Measurements from ENCODE around the gene LHFPL6. TPM values are rescaled to one million over a fixed set of nuclear protein-coding genes. Genes with fewer than 3 reads are reported as not detected.

Gene LHFPL6
- total and polyA plus RNA-seq, 3 donors from 2014 or later = 37.3 to 65.5 (median 52.1) TPM

DNA sequence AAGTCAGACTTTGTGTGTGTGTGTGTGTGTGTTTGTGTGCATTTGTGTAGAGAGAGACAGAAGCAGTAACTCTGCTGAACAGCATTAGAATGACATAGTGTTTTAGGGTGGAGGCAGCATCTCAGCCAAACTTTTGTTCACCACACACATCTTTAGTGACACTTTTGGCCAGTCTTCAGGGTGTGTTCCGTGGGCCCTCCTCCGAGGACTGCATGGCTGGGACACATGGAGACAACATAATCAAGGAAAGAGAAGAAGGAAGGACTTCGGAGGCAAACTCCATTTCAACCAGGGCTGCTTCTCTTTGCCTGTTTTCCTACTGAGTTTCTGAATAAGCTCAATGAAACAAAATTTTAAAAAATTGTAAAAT is 205.1 kb downstream of the LHFPL6 start:
- intact Hi-C loops (cut with DNase I; ENCODE audit: low total_unique reads) = no loop called here
- no peak overlapping the region for H3K4me3 ChIP-seq
- WGBS, 2 donors = 54 to 73% methylated on average over 3 of the region's 3 CpGs
- H3K27me3 ChIP-seq = no peaks in the 10 kb centered on the region
- TF ChIP-seq, protein P1, sequence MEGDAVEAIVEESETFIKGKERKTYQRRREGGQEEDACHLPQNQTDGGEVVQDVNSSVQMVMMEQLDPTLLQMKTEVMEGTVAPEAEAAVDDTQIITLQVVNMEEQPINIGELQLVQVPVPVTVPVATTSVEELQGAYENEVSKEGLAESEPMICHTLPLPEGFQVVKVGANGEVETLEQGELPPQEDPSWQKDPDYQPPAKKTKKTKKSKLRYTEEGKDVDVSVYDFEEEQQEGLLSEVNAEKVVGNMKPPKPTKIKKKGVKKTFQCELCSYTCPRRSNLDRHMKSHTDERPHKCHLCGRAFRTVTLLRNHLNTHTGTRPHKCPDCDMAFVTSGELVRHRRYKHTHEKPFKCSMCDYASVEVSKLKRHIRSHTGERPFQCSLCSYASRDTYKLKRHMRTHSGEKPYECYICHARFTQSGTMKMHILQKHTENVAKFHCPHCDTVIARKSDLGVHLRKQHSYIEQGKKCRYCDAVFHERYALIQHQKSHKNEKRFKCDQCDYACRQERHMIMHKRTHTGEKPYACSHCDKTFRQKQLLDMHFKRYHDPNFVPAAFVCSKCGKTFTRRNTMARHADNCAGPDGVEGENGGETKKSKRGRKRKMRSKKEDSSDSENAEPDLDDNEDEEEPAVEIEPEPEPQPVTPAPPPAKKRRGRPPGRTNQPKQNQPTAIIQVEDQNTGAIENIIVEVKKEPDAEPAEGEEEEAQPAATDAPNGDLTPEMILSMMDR (IDR thresholded peaks at IDR 0.05) = no peak
- no peak for TF ChIP-seq POLR2A (IDR thresholded peaks at IDR 0.05)
- H3K27ac ChIP-seq = peak overlapping the region in 1 of 2 donors; percentile 73
- H3K9me3 ChIP-seq = no peaks in the 10 kb centered on the region
- no peak for DNase-seq
- peaks cover 33% of the 10 kb centered on the region for H3K4me1 ChIP-seq
- H3K36me3 ChIP-seq (ENCODE audit: low read depth, missing control alignments) = no peaks in the 10 kb centered on the region

DNA sequence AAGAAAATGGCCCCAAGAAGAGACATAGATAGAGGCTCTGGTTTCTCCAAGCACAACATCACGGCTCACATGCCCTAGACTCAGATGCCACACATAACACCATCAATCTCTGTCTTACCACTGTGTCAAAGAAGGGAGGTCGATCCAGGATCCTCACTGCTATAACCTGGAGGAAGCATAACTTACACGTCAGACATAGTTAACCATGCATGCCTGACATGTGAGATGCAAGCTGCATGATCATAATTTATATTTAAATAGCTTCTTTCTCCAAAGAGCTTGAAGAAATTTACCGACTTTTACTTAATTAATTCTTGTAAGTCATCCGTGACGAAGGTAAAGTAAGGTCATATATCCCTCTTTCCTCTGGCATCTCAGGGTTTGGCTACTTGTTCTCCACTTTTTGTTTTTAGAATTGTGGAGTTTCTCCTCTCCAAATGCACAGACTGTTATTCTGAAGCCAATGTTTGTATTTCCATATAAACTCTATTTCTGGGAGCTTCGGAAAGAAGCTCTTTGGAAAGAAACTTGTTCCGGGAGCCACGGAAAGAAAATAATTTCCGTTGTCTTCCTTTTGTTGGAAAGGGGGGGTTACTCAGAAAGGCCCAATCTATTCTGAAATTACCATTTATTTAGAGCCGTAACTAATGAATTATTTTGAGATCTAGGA is 205.6 kb downstream of the LHFPL6 start:
- H3K27ac ChIP-seq = peak overlapping the region; percentile 69 to 73
- TF ChIP-seq, protein P1 (IDR thresholded peaks at IDR 0.05) = no peak
- TF ChIP-seq POLR2A (IDR thresholded peaks at IDR 0.05) = no peak
- H3K4me1 ChIP-seq = peaks cover 27% of the 10 kb centered on the region
- H3K9me3 ChIP-seq = no peaks in the 10 kb centered on the region
- intact Hi-C loops (cut with DNase I; ENCODE audit: low total_unique reads) = no loop called here
- no peak for DNase-seq
- 52 to 58% methylated on average over 11 of the region's 11 CpGs for WGBS, 2 donors
- H3K36me3 ChIP-seq (ENCODE audit: low read depth, missing control alignments) = no peaks in the 10 kb centered on the region
- no peak overlapping the region for H3K4me3 ChIP-seq
- H3K27me3 ChIP-seq = no peaks in the 10 kb centered on the region

DNA sequence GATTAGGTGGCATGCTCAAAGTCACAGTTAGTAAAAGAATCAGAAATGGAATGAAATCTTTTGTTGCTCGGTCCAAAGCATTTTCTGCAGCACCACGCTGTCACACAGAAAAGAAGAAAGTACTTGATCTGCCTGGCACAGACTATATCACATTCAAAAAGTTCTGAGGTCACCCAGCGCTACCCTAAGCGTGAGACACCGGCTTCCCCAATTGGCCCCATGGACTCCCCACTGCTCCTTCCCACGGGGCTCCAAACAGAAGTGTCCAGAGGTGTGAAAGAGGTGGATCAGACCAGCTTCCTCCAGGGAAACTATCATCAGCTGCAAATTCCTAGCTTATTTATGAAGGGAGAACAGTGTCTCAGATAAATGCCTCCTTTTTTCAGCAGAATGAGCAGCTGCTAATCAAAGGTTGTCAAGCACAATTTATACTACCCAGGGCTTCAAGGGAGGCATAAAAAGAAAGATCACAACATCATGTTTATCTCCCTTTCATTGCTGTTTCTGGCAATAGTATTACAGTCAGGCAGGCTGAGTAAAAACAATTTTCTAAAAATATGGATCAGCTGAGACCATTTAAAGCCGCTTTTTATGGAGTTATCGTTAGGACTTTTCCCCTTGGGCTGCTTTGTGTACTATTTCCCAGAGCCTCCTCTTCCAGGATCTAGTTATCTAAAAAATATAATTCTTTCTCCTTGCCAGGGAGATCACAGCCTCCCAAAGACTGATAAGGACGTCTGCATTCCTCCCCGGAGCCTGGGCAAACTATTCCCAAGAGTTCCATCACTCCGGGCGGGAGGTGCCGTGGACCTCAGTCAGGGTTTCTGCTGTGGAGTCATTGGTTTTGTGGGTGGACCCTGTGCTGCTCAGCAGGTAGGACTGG is 208.0 kb downstream of the LHFPL6 start:
- no peaks in the 10 kb centered on the region for H3K36me3 ChIP-seq (ENCODE audit: low read depth, missing control alignments)
- intact Hi-C loops (cut with DNase I; ENCODE audit: low total_unique reads) = no loop called here
- no peaks in the 10 kb centered on the region for H3K9me3 ChIP-seq
- no peak for TF ChIP-seq POLR2A (IDR thresholded peaks at IDR 0.05)
- TF ChIP-seq, protein P1 (IDR thresholded peaks at IDR 0.05) = no peak
- H3K27ac ChIP-seq = peak overlapping the region; percentile 65 to 69
- H3K27me3 ChIP-seq = no peaks in the 10 kb centered on the region
- H3K4me3 ChIP-seq = no peak overlapping the region
- 31 to 50% methylated on average over 12 to 13 of the region's 13 CpGs for WGBS, 2 donors
- peaks cover 16% of the 10 kb centered on the region for H3K4me1 ChIP-seq
- peak; percentile 61 for DNase-seq

DNA sequence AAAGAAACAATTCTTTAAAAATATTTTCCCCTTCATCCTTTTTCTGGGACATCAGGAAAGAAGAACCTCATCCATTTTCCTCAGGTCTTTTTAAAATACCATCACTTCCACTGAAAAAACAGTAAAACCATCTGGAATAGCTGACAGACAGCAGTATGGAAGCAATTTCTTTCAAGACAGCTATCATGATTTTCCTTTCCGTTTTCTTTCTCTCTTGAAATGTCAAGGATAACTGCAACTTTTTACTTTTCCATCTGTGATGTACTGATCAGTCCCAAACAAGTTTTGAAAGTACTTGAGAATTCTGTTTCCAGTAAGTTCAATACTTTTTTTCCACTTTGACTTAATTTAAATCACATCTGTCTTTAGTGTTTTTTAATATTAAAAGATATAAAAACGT is 211.2 kb downstream of the LHFPL6 start:
- Histone ChIP-seq H3K9me3 (no peaks in the 10 kb centered on the region), H3K36me3 (ENCODE audit: low read depth, missing control alignments) (no peaks in the 10 kb centered on the region), H3K4me1 (peaks cover 18% of the 10 kb centered on the region), H3K4me3 (no peak overlapping the region), H3K27ac (no peak overlapping the region), H3K27me3 (no peaks in the 10 kb centered on the region)
- intact Hi-C loops (cut with DNase I; ENCODE audit: low total_unique reads) = no loop called here
- no peak for DNase-seq
- TF ChIP-seq POLR2A (IDR thresholded peaks at IDR 0.05) = no peak
- TF ChIP-seq, protein P1 (IDR thresholded peaks at IDR 0.05) = no peak
- WGBS, 2 donors = 76 to 82% methylated on average over 2 of the region's 2 CpGs
